NCI-H748 treated with DMSO at 0.1 percent for 48 hours (cell line): ENCODE results near the gene FTSJ1.
A peak's percentile ranks its signal among the peaks of the same experiment; 100 is the strongest.
"Not testable (repeated sequence)": the region's sequence is repeated elsewhere in the genome, so short reads cannot be mapped to it uniquely, and the experiment has no call there.

Source experiments
- DNase-seq: peaks from one replicate; lab custom pipeline; 2025; lab: John Stamatoyannopoulos, UW

The FTSJ1 gene

GRCh38 chrX:48497871-48498270 is 21.9 kb downstream of the FTSJ1 start:
- no peak for DNase-seq

- DNase-seq: no peak
Observed at GRCh38 chrX:48498374-48498809, 22.4 kb downstream of the FTSJ1 start.

- no peak for DNase-seq
Observed at GRCh38 chrX:48504261-48504660, 28.3 kb downstream of the FTSJ1 start.

GRCh38 chrX:48505481-48505880 is 29.5 kb downstream of the FTSJ1 start:
- DNase-seq: no peak

- DNase-seq: no peak
Observed at GRCh38 chrX:48507246-48507645, 31.2 kb downstream of the FTSJ1 start.

GRCh38 chrX:48508400-48509244 is 32.6 kb downstream of the FTSJ1 start, which contains the start of gene PORCN:
Gene PORCN, plus strand, starts transcription at chrX:48508992. Its CDS starts 829 bp downstream, at chrX:48509821.
- DNase-seq: peak; percentile 11

- DNase-seq: no peak
Observed at GRCh38 chrX:48509245-48509590, 33.2 kb downstream of the FTSJ1 start.

- DNase-seq: no peak
Observed at GRCh38 chrX:48509619-48510018, 33.6 kb downstream of the FTSJ1 start.

GRCh38 chrX:48511560-48511959 is 35.6 kb downstream of the FTSJ1 start:
- no peak for DNase-seq

GRCh38 chrX:48512371-48512935 is 36.5 kb downstream of the FTSJ1 start:
- DNase-seq: no peak

GRCh38 chrX:48513670-48514069 is 37.7 kb downstream of the FTSJ1 start:
- DNase-seq: no peak

GRCh38 chrX:48514126-48514806 is 38.3 kb downstream of the FTSJ1 start:
- DNase-seq: no peak

GRCh38 chrX:48514868-48515460 is 39.0 kb downstream of the FTSJ1 start:
- no peak for DNase-seq

GRCh38 chrX:48515842-48516241 is 39.8 kb downstream of the FTSJ1 start:
- DNase-seq: no peak

- DNase-seq: no peak
Observed at GRCh38 chrX:48516285-48516684, 40.3 kb downstream of the FTSJ1 start.

- DNase-seq: no peak
Observed at GRCh38 chrX:48516987-48517386, 41.0 kb downstream of the FTSJ1 start.

- not testable (repeated sequence) for DNase-seq
Observed at GRCh38 chrX:48519481-48519880, 43.5 kb downstream of the FTSJ1 start.

GRCh38 chrX:48520455-48520854 is 44.5 kb downstream of the FTSJ1 start:
- no peak for DNase-seq

GRCh38 chrX:48520976-48521352 is 45.0 kb downstream of the FTSJ1 start:
- DNase-seq: no peak

GRCh38 chrX:48521353-48522243 is 45.6 kb downstream of the FTSJ1 start, which contains the start of gene EBP:
Gene EBP, plus strand, starts transcription at chrX:48521808. Its CDS starts 1,964 bp downstream, at chrX:48523772.
- peak; percentile 87 for DNase-seq

GRCh38 chrX:48522291-48522690 is 46.3 kb downstream of the FTSJ1 start:
- no peak for DNase-seq
